Frontal cortex (tissue), 4 donors: ENCODE results near the gene HELZ. TPM values are rescaled to one million over a fixed set of nuclear protein-coding genes. Genes with fewer than 3 reads are reported as not detected.
"Not testable (repeated sequence)": the region's sequence is repeated elsewhere in the genome, so short reads cannot be mapped to it uniquely, and the experiment has no call there.

Experiments used
- DNase-seq, 2 donors: peaks; one replicate each; pipeline ENCODE4 v3.0.0; 2012; ENCODE audit warnings: low spot score in 2 of 2
- FAIRE-seq: peaks from 2 replicates; lab custom pipeline; 2012; peaks lifted over from hg19 to GRCh38; lab: Jason Lieb, UNC
- total RNA-seq: library from RNA; depleted of rRNA; stranded (reverse); fragments of >200 nt; gene quantifications from one replicate; pipeline ENCODE4 v1.2.3, GENCODE V29; 2014
- donor health status: control.
- donor health status: control.
- donor health status: control.

HELZ gene
- total RNA-seq, 1 donor from 2014 or later, result 37.1 TPM

DNA sequence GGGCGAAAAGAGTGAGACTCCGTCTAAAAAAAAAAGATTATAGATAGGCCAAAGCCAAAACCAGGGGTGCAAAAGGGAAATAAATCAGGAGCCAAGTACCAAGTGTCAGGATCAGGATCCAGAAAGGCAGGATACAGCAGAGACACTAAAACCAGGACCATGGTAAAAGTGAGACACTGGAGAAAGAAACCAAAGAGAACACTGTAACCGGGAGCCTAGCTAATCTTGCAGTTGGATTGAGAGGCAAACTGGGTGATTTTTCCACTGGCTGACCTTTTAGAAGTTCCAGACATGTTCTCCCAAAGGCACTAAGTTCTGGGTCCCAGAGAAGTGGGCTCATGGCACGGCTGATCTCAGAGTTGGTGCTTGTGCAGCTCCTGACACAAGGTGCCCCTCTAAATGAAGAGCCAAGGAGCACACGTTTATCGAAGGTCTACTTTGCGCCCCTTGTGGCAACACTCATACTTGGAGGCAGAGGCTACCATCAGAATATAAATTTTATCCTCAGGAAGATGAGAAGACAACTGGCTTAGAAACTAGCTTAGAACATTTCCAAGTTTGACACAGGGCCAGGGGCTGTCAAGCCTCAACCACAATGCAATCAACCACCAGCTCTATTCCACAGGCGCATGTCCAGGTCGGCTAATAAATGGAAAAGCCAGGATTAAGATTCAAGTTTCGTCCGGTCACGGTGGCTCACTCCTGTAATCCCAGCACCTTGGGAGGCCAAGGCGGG is 27.5 kb upstream of the HELZ start:
- FAIRE-seq, result no peak
- no peak for DNase-seq

DNA sequence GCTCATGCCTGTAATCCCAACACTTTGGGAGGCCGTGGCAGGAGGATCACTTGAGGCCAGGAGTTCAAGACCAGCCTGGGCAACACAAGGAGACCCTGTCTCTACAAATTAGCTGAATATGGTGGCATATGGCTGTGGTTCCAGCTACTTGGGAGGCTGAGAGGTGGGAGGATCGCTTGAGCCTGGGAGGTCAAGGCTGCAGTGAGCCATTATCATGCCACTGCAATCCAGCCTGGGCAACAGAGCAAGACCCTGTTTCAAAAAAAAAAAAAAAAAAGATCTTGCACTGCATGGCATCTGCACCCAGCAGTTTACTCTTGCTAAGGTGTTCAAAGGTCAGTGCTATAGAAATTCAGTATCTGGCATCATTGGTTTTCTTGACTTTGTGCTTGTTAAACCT is 26.2 kb upstream of the HELZ start:
- FAIRE-seq, result not testable (repeated sequence)

DNA sequence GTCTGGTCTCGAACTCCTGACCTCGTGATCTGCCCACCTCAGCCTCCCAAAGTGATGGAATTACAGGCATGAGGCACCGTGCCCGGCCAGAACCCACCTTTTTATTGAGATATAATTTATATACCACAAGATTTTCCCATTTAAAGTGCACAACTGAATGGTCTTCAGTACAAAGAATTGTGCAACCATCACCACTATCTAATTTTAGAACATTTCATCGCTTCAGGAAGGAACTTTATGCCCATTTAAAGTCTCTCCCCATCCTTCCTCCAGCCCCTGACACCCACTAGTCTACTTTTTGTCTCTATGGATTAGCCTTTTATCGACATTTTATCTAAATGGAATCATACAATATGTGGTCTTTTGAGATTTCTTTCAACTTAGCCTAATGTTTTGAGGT is 25.4 kb upstream of the HELZ start:
- DNase-seq (no peak), FAIRE-seq (no peak)

More for the DNA sequence above, 26.2 kb upstream of the HELZ start:
- not testable (repeated sequence) for DNase-seq

DNA sequence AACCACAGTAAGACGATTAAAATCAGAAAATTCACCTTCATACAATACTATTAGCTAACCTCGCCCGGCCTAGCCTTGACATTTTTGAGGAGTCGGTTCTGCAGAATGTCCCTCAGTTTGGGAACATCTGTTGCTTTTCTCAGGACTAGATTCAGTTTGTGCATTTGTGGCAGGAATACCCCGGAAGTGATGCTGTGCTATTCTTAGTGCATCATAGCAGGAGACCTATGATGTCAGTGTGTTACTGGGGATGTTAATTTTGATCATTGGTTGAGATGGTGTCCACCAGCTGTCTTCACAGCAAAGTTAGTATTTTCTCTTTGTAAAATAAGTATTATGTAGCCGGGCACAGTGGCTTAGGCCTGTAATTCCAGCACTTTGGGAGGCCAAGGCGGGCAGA is 21.5 kb upstream of the HELZ start:
- FAIRE-seq (no peak), DNase-seq (no peak)

DNA sequence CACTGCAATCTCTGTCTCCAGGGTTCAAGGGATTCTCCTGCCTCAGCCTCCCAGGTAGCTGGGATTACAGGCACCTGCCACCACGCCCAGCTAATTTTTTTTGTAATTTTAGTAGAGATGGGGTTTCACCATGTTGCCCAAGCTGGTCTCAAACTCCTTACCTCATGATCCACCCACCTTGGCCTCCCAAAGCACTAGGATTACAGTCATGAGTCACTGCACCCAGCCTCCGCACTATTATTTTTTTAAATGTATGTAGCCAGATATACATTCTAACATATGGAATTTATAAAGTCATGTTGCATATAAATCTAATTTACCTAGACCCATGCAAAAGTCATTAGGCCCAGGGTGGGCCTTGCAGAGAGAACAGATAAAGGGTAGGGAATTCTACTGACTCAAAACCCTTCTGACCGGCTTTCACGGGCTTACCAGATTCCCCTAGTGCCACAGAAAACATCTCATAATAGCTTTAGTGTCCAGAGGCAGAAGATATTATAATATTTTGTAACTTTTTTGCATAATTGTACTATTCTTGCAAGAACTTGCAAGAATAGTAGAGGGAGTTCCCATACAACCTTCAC is 20.5 kb upstream of the HELZ start:
- FAIRE-seq (no peak), DNase-seq (no peak)

DNA sequence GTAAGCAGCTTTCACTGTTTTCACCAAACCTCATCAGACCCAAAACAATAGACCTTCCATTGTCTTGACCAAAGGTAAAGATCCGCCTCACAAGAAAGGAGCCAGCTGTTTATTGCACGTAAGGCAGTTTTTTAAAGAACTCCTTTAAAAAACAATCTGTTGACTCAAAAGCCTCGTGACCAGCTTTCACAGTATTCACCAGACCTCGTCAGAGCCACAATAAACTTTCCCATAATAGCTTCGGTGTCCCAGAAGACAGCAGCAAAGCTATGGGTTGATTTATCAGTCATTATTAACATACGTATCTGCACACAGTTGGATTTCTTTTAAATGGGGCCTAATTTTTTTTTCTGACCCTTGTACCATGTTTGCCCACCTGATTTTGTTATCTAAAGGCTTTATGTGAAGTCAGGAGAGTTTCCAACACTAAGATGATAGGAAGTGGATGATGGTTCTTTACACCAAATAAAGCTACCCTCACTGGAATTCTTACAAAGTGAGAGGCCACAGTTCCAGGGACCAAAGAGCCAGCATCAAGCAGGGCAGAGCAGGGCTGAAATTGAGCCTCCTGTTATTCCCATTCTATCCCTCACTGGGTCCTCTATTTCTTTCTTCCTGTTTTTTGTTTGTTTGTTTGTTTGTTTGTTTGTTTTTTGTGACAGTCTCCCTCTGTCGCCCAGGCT is 17.6 kb upstream of the HELZ start:
- no peak for DNase-seq

DNA sequence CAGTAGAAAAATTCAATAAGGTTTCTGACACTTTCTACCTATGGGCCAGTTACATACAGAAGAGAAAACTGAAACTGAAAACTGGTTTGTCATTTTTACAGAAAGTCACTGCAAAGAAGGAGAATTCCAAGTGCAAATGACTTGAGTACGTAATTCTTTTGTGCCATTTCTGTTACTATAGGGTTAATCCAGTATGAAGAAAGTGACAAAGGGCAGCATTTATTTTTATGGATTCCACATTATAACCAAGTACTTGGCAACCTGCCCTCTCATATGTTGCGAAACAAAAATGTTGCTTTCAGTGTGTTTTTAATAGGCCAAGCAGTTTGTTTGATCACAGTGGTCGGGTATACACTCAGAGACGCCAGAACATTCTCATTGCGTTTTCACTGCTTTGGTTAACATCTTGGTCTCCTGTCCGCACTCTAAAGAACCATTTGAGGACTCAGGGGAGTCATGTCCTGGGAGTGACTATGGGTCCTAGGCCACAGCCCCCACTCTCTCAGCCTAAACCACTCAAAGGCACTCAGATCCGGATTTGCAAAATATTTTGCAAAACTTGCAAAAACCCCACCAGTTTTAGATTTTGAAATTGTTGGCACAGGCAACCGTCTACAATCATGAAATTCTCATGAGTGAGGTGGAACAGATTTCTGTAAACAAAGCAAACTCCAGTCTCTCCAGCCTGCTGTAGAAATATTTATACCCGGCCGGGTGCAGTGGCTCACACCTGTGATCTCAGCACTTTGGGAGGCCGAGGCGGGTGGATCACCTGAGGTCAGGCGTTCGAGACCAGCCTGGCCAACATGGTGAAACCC is 15.4 kb upstream of the HELZ start:
- no peak for FAIRE-seq

More for the DNA sequence above, 17.6 kb upstream of the HELZ start:
- FAIRE-seq, result no peak

DNA sequence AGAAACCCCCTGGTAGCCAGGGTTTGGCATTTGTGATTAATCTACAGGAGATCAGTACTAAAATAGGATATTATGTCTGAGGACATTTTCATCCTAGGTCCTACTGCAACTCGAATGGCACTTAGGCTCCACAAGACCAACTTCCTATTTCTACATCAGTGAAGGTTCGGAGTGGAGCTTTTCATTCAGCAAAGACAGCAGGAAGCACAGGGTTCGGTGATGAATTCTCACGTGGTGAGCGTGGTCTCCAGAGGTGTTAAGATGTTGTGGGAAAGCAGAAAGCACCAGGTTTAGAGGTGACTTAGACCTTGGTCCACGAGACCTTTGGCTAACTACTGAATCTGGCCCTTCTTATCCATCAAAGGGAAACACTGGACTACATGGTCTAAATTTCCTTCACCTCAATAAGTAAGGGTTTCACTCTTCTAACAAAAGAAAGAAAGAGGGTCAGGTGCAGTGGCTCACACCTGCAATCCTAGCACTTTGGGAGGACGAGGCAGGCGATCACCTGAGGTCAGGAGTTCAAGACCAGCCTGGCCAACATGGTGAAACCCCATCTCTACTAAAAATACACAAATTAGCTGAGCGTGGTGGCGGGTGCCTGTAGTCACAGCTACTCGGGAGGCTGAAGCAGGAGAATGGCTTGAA is 13.9 kb upstream of the HELZ start:
- no peak for DNase-seq
- no peak for FAIRE-seq

More for the DNA sequence above, 15.4 kb upstream of the HELZ start:
- DNase-seq, result no peak

DNA sequence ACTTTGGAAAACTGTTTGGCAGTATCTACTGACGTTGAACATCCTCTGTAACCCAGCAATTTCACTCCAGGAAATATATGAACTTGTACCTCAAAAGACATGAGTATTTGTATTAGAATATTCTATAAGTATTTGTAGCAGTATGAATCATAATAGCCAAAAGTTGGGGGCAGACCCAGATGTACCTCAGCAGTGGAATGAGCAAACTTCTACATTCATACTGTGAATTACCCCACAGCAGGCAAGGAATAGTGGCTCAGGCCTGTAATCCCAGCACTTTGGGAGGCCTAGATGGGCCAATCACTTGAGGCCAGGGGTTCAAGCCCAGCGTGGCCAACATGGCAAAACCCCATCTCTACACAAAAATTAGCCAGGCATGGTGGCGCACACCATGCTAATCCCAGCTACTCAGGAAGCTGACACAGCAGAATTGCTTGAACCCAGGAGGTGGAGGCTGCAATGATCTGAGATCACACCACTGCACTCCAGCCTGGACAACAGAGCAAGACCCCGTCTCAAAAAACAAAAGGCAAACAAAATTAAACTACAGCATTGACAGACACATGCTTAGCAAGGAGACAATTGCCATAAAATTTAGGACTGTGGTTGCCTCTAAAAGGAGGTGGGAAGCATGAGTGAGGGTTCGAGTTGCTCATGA is 11.2 kb upstream of the HELZ start:
- DNase-seq, result no peak
- FAIRE-seq, result no peak

DNA sequence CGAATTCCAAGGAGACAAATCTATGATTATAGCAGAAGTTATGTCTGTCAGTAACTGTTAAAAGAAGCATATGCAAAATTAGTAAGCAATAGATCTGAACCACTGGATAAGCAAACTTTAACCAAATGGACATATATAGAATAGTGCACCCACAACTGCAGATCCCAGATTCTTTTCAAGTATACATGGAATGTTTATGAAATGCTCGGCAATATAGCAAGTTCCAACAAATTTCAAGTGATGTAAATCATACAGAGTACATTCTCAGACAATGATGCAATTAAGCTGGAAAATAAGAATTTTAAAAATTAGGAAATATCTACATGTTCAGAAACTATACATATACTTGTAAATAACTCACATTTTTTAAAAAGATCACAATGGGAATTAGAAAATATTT is 8.4 kb upstream of the HELZ start:
- FAIRE-seq (no peak), DNase-seq (no peak)

DNA sequence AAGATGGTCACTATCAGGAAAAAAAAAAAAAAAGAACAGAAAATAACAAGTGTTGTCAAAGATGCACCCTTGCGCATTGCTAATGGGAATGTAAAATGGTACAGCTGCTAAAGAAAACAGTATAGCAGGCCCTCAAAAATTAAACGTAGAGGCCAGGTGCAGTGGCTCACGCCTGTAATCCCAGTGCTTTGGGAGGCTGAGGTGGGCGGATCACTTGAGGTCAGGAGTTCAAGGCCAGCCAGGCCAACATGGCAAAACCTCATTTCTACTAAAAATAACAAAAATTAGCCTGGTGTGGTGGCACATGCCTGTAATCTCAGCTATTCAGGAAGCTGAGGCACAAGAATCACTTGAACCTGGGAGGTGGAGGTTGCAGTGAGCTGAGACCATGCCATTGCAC is 6.6 kb upstream of the HELZ start:
- FAIRE-seq, DNase-seq: not testable (repeated sequence)

DNA sequence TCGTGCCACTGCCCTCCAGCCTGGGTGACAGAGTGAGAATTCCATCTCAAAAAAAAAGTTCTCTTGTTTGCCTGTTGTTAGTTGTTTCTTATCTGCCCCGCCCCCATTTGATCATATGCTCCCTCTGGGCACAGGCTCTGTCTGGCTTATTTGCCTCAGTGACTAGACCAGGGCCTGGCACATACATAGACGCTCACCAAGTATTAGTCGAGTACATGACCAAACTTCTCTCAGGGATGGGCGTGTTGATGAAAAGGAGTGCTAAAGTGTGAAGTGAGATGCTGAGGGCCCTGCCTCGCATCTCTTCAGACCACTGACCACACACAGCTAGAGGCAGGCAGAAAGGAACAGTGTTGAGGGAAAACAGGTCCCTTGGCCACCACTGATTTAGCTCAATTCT is 3.3 kb upstream of the HELZ start:
- FAIRE-seq, result no peak

DNA sequence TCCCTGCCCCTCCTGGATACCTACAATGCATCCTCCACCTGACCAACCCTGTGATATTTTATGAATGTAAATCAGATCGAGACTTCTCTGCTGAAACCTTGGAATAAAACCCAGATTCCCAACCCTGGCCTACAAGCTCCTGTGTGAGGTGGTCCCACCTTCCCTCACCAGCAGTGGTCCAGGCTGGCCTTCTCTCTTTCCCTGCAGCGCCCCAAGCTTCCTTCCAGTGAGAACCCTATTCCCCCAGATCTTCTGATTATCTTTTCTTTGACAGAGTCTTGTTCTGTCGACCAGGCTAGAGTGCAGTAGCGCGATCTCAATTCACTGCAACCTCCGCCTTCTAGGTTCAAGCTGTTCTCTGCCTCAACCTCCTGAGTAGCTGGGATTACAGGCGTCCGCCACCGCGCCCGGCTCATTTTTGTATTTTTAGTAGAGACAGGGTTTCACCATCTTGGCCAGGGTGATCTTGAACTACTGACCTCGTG is 2.5 kb upstream of the HELZ start:
- FAIRE-seq (no peak), DNase-seq (no peak)

More for the DNA sequence above, 3.3 kb upstream of the HELZ start:
- no peak for DNase-seq

DNA sequence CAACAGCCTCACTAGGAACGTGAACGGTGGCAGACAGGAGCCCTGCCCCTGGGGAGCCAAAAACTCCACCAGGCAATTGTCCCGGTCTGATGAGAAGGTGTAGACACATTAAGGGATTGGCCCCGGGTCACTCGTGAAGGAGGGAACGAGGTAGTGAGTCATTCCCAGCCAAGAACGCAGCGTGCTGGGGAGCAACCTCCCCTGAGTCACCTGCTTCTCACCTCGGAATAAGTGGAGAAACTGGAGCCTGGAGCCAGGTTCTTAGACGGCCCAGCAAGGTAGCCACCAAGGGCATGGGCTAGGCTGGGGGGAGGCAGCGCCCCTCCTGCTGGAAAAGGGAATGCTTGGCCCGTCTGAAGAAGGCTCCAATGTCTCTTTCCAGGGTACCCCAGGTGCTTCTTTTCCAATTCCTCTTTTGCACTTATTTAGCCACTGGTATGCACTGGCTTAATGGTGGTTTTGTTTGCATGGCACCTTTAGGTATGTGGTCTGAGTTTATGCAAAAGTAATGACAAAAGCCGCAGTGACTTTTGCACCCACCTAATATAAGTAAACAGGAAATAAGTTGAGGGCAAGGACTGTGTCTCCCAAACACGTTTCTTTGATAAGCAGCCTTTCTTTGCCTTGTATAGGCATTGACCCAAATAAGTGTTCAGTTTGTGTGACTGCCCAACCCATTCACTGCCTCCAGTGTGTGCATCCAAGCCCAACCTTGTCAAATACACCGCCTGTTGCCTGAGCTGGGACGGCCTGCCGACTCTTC is 1.8 kb upstream of the HELZ start:
- no peak for DNase-seq
- FAIRE-seq, result no peak

DNA sequence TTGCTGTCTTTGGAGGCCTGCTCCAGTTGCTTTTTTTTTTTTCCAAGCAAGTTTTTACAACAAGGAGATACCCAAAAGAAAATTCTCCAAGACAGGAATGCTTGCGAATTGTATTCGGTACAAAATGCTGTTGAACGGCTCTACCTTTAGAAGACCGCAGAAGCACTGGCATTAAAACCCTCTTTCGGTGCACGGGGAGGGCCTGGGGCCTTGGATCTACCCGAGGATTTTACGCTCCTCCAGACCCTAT is 1.3 kb upstream of the HELZ start:
- DNase-seq (no peak), FAIRE-seq (no peak)

DNA sequence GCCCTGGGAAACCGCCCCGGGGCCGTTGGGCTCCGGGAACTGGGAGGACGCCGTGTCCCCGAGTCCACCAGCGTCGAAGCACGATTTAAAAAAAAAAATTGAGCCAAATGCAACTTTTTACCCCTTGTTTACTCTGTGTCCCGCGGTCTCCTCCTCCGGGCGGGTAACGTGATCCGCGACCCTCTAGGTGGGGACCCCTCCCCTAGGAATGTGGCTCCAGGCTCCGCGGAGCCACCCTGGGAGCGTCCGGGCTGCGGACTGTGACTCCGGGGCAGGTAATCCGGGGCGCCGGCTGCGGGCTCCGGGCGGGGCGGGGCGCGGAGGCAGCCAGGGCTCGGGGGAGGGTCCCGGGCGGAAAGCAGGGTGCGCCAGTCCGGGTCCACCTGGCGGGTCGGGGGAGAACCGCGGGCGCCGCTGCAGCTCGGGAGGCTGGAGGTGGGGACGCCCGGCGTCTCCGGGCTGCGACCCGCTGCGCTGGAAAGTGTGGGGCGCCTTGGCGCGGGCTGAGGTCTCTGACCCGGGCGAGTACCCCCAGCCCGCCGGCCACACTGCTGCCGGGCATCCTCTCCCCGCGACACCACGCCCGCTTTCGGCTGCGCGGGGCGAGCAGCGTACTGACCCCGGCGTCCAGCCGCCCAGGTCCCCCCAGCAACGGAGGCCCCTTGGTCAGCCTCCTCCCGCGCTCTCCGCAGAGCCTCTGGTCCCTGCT is 852 bp upstream of the HELZ start:
- peak in 1 of 2 donors; percentile 38 for DNase-seq
- no peak for FAIRE-seq

DNA sequence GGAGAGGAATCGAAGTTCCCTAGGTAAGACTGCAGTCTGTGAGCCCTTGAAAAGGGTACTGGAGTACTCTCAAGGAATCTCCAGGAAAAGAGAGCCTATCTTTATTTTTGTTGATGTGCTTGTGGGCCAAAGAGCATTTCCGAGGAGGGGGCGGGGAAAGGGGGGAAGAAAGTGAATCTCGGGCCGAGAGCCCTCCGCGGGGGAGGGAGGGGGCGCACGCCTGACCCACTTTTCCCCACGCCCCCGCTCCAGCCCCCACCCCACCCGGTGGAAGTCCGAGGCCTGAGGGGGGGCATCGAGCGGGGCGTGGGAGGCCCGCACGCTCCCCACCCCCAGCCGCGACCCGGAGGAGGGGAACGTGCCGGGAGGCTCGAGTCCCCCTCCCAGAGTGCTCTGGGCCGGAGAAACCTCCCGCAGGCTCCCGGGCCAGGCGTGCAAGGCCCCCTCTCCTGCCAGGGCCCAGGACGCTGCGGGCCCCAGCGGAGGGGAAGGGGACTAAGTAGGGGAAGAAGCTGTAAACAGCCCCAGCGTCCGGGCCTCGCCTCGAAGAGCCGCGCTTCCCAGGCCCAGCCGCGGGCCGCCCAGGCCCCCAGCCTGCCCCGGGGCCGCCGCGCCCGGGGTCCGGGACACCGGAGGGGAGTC is 444 bp downstream of the HELZ start:
- DNase-seq (peak; percentile 11 to 46), FAIRE-seq (no peak)

DNA sequence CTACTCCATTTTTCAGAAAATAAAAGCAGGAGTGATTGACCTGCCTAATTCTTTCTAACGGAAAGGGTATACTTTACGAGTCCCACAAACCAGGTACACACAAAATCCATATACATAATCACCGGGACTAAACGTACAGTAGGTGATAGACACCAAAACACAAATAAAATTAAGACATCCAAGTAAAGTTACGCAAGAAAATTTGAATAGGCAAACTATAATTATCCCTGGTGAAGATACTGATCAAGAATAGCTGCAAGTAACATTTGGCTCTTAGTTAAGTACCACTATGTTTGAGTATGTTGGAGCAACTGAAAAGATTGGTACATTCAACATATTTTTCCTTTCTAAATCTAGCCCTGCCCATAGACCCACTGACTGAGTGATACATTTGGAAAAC is 1.7 kb downstream of the HELZ start:
- FAIRE-seq, result no peak
- DNase-seq, result no peak
